A673 (cell line): ENCODE data around the gene ALG1. TPM values are rescaled to one million over a fixed set of nuclear protein-coding genes. Genes with fewer than 3 reads are reported as not detected.
"Not testable (repeated sequence)": the region's sequence is repeated elsewhere in the genome, so short reads cannot be mapped to it uniquely, and the experiment has no call there.

Source experiments
- BruUV-seq: library from RNA; stranded (reverse); fragments of 400-500 nt; replicated peaks from 2 replicates; lab custom pipeline; 2021; lab: Mats Ljungman, UMichigan
- CTCF ChIA-PET: fragments of 300-600 bp; sonication (Branson Sonifier 250); formaldehyde crosslinking; loops from one replicate; lab custom pipeline; 2022; ENCODE audit warnings: antibody characterized with exemption; lab: Charles Lee
- POLR2A ChIA-PET: fragments of 300-600 bp; sonication (Branson Sonifier 250); formaldehyde crosslinking; loops from one replicate; lab custom pipeline; 2022; ENCODE audit warnings: antibody characterized with exemption; ENCODE audit not compliant: low non-redundant PET; lab: Charles Lee
- DNase-seq: peaks from one replicate; pipeline ENCODE4 v3.0.0-alpha.2; 2015; ENCODE audit warnings: low spot score
- H3K27ac ChIP-seq: fragments of 200-600 bp; sonication (generic); 2 replicates; pipeline ENCODE4 v1.5.1; 2016; ENCODE audit warnings: mixed run types, low read depth, mild to moderate bottlenecking, mixed read lengths, antibody characterized with exemption, low read length; ENCODE audit not compliant: poor library complexity, severe bottlenecking
- H3K27me3 ChIP-seq: fragments of 200-600 bp; sonication (generic); replicated peaks from 2 replicates; pipeline ENCODE4 v1.6.1; 2017; ENCODE audit warnings: mixed run types, low read depth, mild to moderate bottlenecking, mixed read lengths, antibody characterized with exemption, low read length; ENCODE audit not compliant: insufficient read depth, poor library complexity
- H3K36me3 ChIP-seq: fragments of 200-600 bp; sonication (generic); 2 replicates; pipeline ENCODE4 v1.6.1; 2016; ENCODE audit warnings: mixed run types, mild to moderate bottlenecking, mixed read lengths, antibody characterized with exemption, low read length; ENCODE audit not compliant: insufficient read depth, poor library complexity, severe bottlenecking
- H3K4me1 ChIP-seq: fragments of 200-600 bp; sonication (generic); 2 replicates; pipeline ENCODE4 v1.6.1; 2017; ENCODE audit warnings: mixed run types, mild to moderate bottlenecking, mixed read lengths, antibody characterized with exemption, low read length; ENCODE audit not compliant: insufficient read depth, poor library complexity, severe bottlenecking
- H3K4me3 ChIP-seq: fragments of 200-600 bp; sonication (generic); 2 replicates; pipeline ENCODE4 v1.5.1; 2016; ENCODE audit warnings: low read depth, mixed run types, mild to moderate bottlenecking, mixed read lengths, low read length; ENCODE audit not compliant: poor library complexity, severe bottlenecking
- H3K9me3 ChIP-seq: fragments of 200-600 bp; sonication (generic); 2 replicates; pipeline ENCODE4 v1.6.1; 2016; ENCODE audit warnings: mixed run types, low read depth, mild to moderate bottlenecking, mixed read lengths, antibody characterized with exemption, low read length; ENCODE audit not compliant: poor library complexity, severe bottlenecking
- CTCF ChIP-seq: fragments of 300-800, 200-600 bp; sonication (generic); conservative IDR thresholded peaks from 2 replicates; pipeline ENCODE4 v1.5.1; 2017; ENCODE audit warnings: low read depth, mild to moderate bottlenecking, antibody characterized with exemption, low read length, moderate library complexity, mixed read lengths
- EZH2 ChIP-seq: fragments of 200-600 bp; sonication (generic); IDR thresholded peaks from 2 replicates; pipeline ENCODE4 v1.6.1; 2017; ENCODE audit warnings: borderline replicate concordance, low read depth, mild to moderate bottlenecking, mixed read lengths, antibody characterized with exemption, low read length; ENCODE audit not compliant: poor library complexity, severe bottlenecking
- intact Hi-C: fragments of 100-400 bp; cut with micrococcal nuclease; formaldehyde crosslinking; loops from one replicate; pipeline ENCODE4 v1.10.0; 2022; ENCODE audit not compliant: unreplicated experiment
- total RNA-seq: library from RNA; stranded (reverse); gene quantifications from 2 replicates; pipeline ENCODE4 v1.2.3, GENCODE V29; 2021

Gene ALG1
- total RNA-seq, 1 experiment from 2014 or later: 29.8 TPM

- POLR2A ChIA-PET: no interaction called here
- CTCF ChIA-PET: no interaction called here
- BruUV-seq: no TSS peak
- intact Hi-C loops: no loop called here
- DNase-seq: no peak
- H3K4me3 ChIP-seq: no peak overlapping the region
- no peak overlapping the region for H3K27ac ChIP-seq
- TF ChIP-seq CTCF (no peak), EZH2 (no peak)
- no peaks in the 10 kb centered on the region for H3K9me3 ChIP-seq
- H3K36me3 ChIP-seq: peaks cover 6% of the 10 kb centered on the region
- no peaks in the 10 kb centered on the region for H3K4me1 ChIP-seq
- no peaks in the 10 kb centered on the region for H3K27me3 ChIP-seq
Observed at GRCh38 chr16:5078626-5079025, 7.0 kb downstream of the ALG1 start.

- H3K4me3 ChIP-seq, H3K27me3 ChIP-seq, BruUV-seq, POLR2A ChIA-PET, H3K9me3 ChIP-seq, DNase-seq, CTCF ChIA-PET, H3K4me1 ChIP-seq, intact Hi-C loops, H3K36me3 ChIP-seq, H3K27ac ChIP-seq: not testable (repeated sequence)
Observed at GRCh38 chr16:5080461-5080860, 8.8 kb downstream of the ALG1 start.

- H3K9me3 ChIP-seq, H3K27ac ChIP-seq, BruUV-seq, DNase-seq, H3K36me3 ChIP-seq, intact Hi-C loops, POLR2A ChIA-PET, H3K4me3 ChIP-seq, CTCF ChIA-PET, H3K4me1 ChIP-seq, H3K27me3 ChIP-seq: not testable (repeated sequence)
Observed at GRCh38 chr16:5080996-5081395, 9.4 kb downstream of the ALG1 start.

GRCh38 chr16:5083646-5084045, 12.0 kb downstream of the ALG1 start:
- DNase-seq, H3K4me1 ChIP-seq, BruUV-seq, CTCF ChIA-PET, intact Hi-C loops, H3K27me3 ChIP-seq, H3K4me3 ChIP-seq, H3K27ac ChIP-seq, POLR2A ChIA-PET, H3K36me3 ChIP-seq, H3K9me3 ChIP-seq: not testable (repeated sequence)

- POLR2A ChIA-PET, H3K9me3 ChIP-seq, H3K27me3 ChIP-seq, DNase-seq, H3K27ac ChIP-seq, H3K36me3 ChIP-seq, intact Hi-C loops, H3K4me1 ChIP-seq, H3K4me3 ChIP-seq: not testable (repeated sequence)
- TSS peak; percentile 33 for BruUV-seq
- CTCF ChIA-PET: interaction anchor here (1.1 kb wide), 1 partner anchor 28 kb away, joined by 3 read pairs; no protein-coding TSS in a partner anchor
Observed at GRCh38 chr16:5084099-5084731, 12.6 kb downstream of the ALG1 start.
